T-helper 22 cell (primary cell): Measurements from ENCODE around the gene JOSD1.
A peak's percentile ranks its signal among the peaks of the same experiment; 100 is the strongest.

Experiments used
- DNase-seq: peaks from one replicate; pipeline ENCODE4 v3.0.0-alpha.2; 2020; ENCODE audit warnings: low read depth

JOSD1 gene

GRCh38 chr22:38712486-38713207, 11.9 kb upstream of the JOSD1 start:
- DNase-seq = no peak

- no peak for DNase-seq
These were observed 10.1 kb upstream of the JOSD1 start for GRCh38 chr22:38710866-38711265.

GRCh38 chr22:38710351-38710750, 9.6 kb upstream of the JOSD1 start:
- DNase-seq = no peak

- no peak for DNase-seq
These were observed 8.6 kb upstream of the JOSD1 start for GRCh38 chr22:38709306-38709705.

GRCh38 chr22:38707984-38708383, 7.2 kb upstream of the JOSD1 start:
- DNase-seq = no peak

- no peak for DNase-seq
These were observed 6.6 kb upstream of the JOSD1 start for GRCh38 chr22:38707346-38707745.

GRCh38 chr22:38706901-38707195, 6.1 kb upstream of the JOSD1 start:
- no peak for DNase-seq

- peak; percentile 10 for DNase-seq
These were observed 5.6 kb upstream of the JOSD1 start for GRCh38 chr22:38706101-38706900.

GRCh38 chr22:38705235-38706100, 4.7 kb upstream of the JOSD1 start, which contains the start of gene GTPBP1:
TSS of gene GTPBP1 (plus strand) at chr22:38705944. CDS start at chr22:38705956, 12 bp downstream.
- DNase-seq = peak; percentile 99

- no peak for DNase-seq
These were observed 4.0 kb upstream of the JOSD1 start for GRCh38 chr22:38704654-38705234.

- DNase-seq = no peak
These were observed 414 bp downstream of the JOSD1 start for GRCh38 chr22:38700270-38700788.

- DNase-seq = no peak
These were observed 959 bp downstream of the JOSD1 start for GRCh38 chr22:38699784-38700183.

- no peak for DNase-seq
These were observed 1.6 kb downstream of the JOSD1 start for GRCh38 chr22:38699143-38699542.

- no peak for DNase-seq
These were observed 2.2 kb downstream of the JOSD1 start for GRCh38 chr22:38698407-38699094.

GRCh38 chr22:38697425-38698089, 3.2 kb downstream of the JOSD1 start:
- DNase-seq = no peak

- peak; percentile 33 for DNase-seq
These were observed 3.9 kb downstream of the JOSD1 start for GRCh38 chr22:38696606-38697424.

GRCh38 chr22:38694940-38695339, 5.8 kb downstream of the JOSD1 start:
- no peak for DNase-seq

- DNase-seq = no peak
These were observed 6.7 kb downstream of the JOSD1 start for GRCh38 chr22:38694049-38694448.

- DNase-seq = no peak
These were observed 11.1 kb downstream of the JOSD1 start for GRCh38 chr22:38689651-38690050.

GRCh38 chr22:38685761-38686160, 15.0 kb downstream of the JOSD1 start:
- DNase-seq = no peak
